Duodenal mucosa (tissue), 2 donors: ENCODE data around the gene ZNF598.
"Not testable (repeated sequence)": the region's sequence is repeated elsewhere in the genome, so short reads cannot be mapped to it uniquely, and the experiment has no call there.

Experiments used
- H3K27ac ChIP-seq: one replicate; pipeline ENCODE4 v1.7.0; 2013; ENCODE audit warnings: low read depth, low read length
- H3K27me3 ChIP-seq, 2 donors: one replicate each; pipeline ENCODE4 v1.7.0; 2013; ENCODE audit warnings: low read length in 2 of 2, control low read depth in 1 of 2; ENCODE audit not compliant: insufficient read depth in 2 of 2, control insufficient read depth in 1 of 2
- H3K36me3 ChIP-seq, 2 donors: one replicate each; pipeline ENCODE4 v1.7.0; 2013; ENCODE audit warnings: low read length in 2 of 2, control low read depth in 1 of 2; ENCODE audit not compliant: insufficient read depth in 2 of 2, control insufficient read depth in 1 of 2
- H3K4me1 ChIP-seq, 2 donors: one replicate each; pipeline ENCODE4 v1.7.0; 2013; ENCODE audit warnings: low read length in 2 of 2, control low read depth in 1 of 2; ENCODE audit not compliant: insufficient read depth in 2 of 2, control insufficient read depth in 1 of 2
- H3K4me3 ChIP-seq, 2 donors: one replicate each; pipeline ENCODE4 v1.7.0; 2013; ENCODE audit warnings: low read length in 2 of 2, low read depth in 1 of 2
- H3K9ac ChIP-seq, 2 donors: one replicate each; pipeline ENCODE4 v1.7.0; 2013; ENCODE audit warnings: low read length in 2 of 2, low read depth in 1 of 2
- H3K9me3 ChIP-seq, 2 donors: one replicate each; pipeline ENCODE4 v1.7.0; 2013; ENCODE audit warnings: low read length in 2 of 2, control low read depth in 1 of 2; ENCODE audit not compliant: control insufficient read depth in 1 of 2

The ZNF598 gene

GRCh38 chr16:1958143-1958491, 51.5 kb downstream of the ZNF598 start:
- not testable (repeated sequence) for H3K27ac ChIP-seq, H3K27me3 ChIP-seq, H3K9me3 ChIP-seq, H3K9ac ChIP-seq, H3K4me3 ChIP-seq
- H3K36me3 ChIP-seq, result peaks cover 8 to 21% of the 10 kb centered on the region in 2 donors
- peaks cover 16 to 24% of the 10 kb centered on the region in 2 donors for H3K4me1 ChIP-seq

GRCh38 chr16:1957434-1958142, 52.0 kb downstream of the ZNF598 start:
- not testable (repeated sequence) for H3K9ac ChIP-seq, H3K27ac ChIP-seq, H3K4me3 ChIP-seq, H3K9me3 ChIP-seq, H3K27me3 ChIP-seq
- H3K4me1 ChIP-seq, result peaks cover 15 to 19% of the 10 kb centered on the region in 2 donors
- peaks cover 8 to 17% of the 10 kb centered on the region in 2 donors for H3K36me3 ChIP-seq

GRCh38 chr16:1953734-1954133, 55.9 kb downstream of the ZNF598 start:
- Histone ChIP-seq H3K27me3 (no peaks in the 10 kb centered on the region), H3K9me3 (no peaks in the 10 kb centered on the region), H3K36me3 (no peaks in the 10 kb centered on the region), H3K27ac (no peak overlapping the region), H3K9ac (no peak overlapping the region), H3K4me3 (no peak overlapping the region), H3K4me1 (peaks cover 0 to under 1% of the 10 kb centered on the region in 2 donors)

- H3K36me3 ChIP-seq, result no peaks in the 10 kb centered on the region
- H3K4me3 ChIP-seq, result no peak overlapping the region
- no peaks in the 10 kb centered on the region for H3K9me3 ChIP-seq
- H3K9ac ChIP-seq, result no peak overlapping the region
- no peaks in the 10 kb centered on the region for H3K4me1 ChIP-seq
- H3K27ac ChIP-seq, result no peak overlapping the region
- no peaks in the 10 kb centered on the region for H3K27me3 ChIP-seq
These were observed 59.1 kb downstream of the ZNF598 start for GRCh38 chr16:1950559-1950958.

- Histone ChIP-seq H3K9me3 (no peaks in the 10 kb centered on the region), H3K27ac (no peak overlapping the region), H3K36me3 (no peaks in the 10 kb centered on the region), H3K9ac (no peak overlapping the region), H3K27me3 (no peaks in the 10 kb centered on the region), H3K4me1 (no peaks in the 10 kb centered on the region), H3K4me3 (no peak overlapping the region)
These were observed 59.6 kb downstream of the ZNF598 start for GRCh38 chr16:1950047-1950446.

GRCh38 chr16:1949507-1949906, 60.1 kb downstream of the ZNF598 start:
- H3K9me3 ChIP-seq, result no peaks in the 10 kb centered on the region
- H3K27ac ChIP-seq, result no peak overlapping the region
- no peaks in the 10 kb centered on the region for H3K36me3 ChIP-seq
- no peaks in the 10 kb centered on the region for H3K27me3 ChIP-seq
- H3K4me3 ChIP-seq, result no peak overlapping the region
- H3K4me1 ChIP-seq, result no peaks in the 10 kb centered on the region
- no peak overlapping the region for H3K9ac ChIP-seq
